Glutamatergic neuron (in vitro differentiated cells): ENCODE data around the gene HIPK4. TPM values are rescaled to one million over a fixed set of nuclear protein-coding genes. Genes with fewer than 3 reads are reported as not detected.

Experiments used
- DNase-seq: peaks from one replicate; pipeline ENCODE4 v3.0.0; 2022
- H3K27ac Mint-ChIP-seq: one replicate; pipeline ENCODE4 v1.8.0; 2020; ENCODE audit warnings: mild to moderate bottlenecking, mixed read lengths, inconsistent platforms; ENCODE audit not compliant: unreplicated experiment
- H3K27me3 Mint-ChIP-seq: one replicate; pipeline ENCODE4 v1.8.0; 2020; ENCODE audit warnings: mild to moderate bottlenecking, moderate library complexity, mixed read lengths, inconsistent platforms; ENCODE audit not compliant: unreplicated experiment
- H3K36me3 Mint-ChIP-seq: one replicate; pipeline ENCODE4 v1.8.0; 2020; ENCODE audit warnings: mild to moderate bottlenecking, mixed read lengths, inconsistent platforms; ENCODE audit not compliant: unreplicated experiment
- H3K4me1 Mint-ChIP-seq: one replicate; pipeline ENCODE4 v1.8.0; 2020; ENCODE audit warnings: mild to moderate bottlenecking, low read depth, mixed read lengths, inconsistent platforms; ENCODE audit not compliant: unreplicated experiment
- H3K4me3 Mint-ChIP-seq: one replicate; pipeline ENCODE4 v1.8.0; 2020; ENCODE audit warnings: mild to moderate bottlenecking, mixed read lengths, inconsistent platforms; ENCODE audit not compliant: unreplicated experiment
- H3K9me3 Mint-ChIP-seq: one replicate; pipeline ENCODE4 v1.8.0; 2020; ENCODE audit warnings: mild to moderate bottlenecking, moderate library complexity, mixed read lengths, inconsistent platforms; ENCODE audit not compliant: unreplicated experiment
- total RNA-seq: library from RNA; stranded (reverse); fragmentation: NEBNext Ultra II Directional; extraction: Animal tissue kit (Norgen Biotek cat#: 25700); gene quantifications from one replicate; pipeline ENCODE4 v1.2.1, GENCODE V29; 2021; ENCODE audit not compliant: unreplicated experiment
- TF ChIP-seq, protein P1 (sequence below): fragments of 200-600 bp; sonication (generic); IDR thresholded peaks from one replicate; pipeline ENCODE4 v1.5.0; 2021; ENCODE audit not compliant: partially characterized antibody, unreplicated experiment

Gene HIPK4
- total RNA-seq, 1 donor from 2014 or later: not detected

DNA sequence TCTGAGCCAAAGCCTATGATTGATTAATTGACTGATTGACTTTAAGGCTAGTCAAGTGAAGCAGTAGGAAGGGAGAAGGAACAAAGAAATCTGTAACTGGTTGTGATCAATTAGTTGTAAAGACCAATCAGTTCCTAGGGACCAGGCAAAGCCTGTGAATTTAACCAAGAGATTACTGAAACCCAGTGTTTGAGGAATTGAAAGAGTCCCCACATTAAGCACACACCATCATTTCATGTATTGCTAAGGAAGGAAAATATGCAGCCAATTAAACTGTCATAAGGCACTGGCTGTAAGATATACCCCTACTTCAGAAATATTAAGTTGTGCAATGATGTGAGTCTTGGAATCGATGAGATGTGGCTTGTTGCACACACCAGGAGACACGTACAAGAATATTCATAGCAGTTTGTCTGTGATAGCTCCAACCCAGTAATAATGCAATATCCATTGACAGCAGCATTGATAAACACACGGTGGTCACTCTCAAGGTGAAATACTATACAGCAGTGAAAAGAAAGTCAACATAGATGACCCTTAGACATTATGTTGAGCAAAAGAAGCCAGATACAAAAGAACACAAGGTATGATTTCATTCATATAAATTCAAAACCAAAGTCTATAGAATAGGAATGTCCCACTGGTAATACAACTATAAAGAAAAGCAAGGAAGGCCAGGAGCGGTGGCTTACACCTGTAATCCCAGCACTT lies 50.8 kb downstream of the HIPK4 start:
- H3K9me3 Mint-ChIP-seq: no peaks in the 10 kb centered on the region
- no peaks in the 10 kb centered on the region for H3K36me3 Mint-ChIP-seq
- no peak overlapping the region for H3K4me3 Mint-ChIP-seq
- peaks cover 6% of the 10 kb centered on the region for H3K4me1 Mint-ChIP-seq
- H3K27ac Mint-ChIP-seq: no peak overlapping the region
- TF ChIP-seq, protein P1, sequence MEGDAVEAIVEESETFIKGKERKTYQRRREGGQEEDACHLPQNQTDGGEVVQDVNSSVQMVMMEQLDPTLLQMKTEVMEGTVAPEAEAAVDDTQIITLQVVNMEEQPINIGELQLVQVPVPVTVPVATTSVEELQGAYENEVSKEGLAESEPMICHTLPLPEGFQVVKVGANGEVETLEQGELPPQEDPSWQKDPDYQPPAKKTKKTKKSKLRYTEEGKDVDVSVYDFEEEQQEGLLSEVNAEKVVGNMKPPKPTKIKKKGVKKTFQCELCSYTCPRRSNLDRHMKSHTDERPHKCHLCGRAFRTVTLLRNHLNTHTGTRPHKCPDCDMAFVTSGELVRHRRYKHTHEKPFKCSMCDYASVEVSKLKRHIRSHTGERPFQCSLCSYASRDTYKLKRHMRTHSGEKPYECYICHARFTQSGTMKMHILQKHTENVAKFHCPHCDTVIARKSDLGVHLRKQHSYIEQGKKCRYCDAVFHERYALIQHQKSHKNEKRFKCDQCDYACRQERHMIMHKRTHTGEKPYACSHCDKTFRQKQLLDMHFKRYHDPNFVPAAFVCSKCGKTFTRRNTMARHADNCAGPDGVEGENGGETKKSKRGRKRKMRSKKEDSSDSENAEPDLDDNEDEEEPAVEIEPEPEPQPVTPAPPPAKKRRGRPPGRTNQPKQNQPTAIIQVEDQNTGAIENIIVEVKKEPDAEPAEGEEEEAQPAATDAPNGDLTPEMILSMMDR: no peak
- peaks cover 2% of the 10 kb centered on the region for H3K27me3 Mint-ChIP-seq
- no peak for DNase-seq

DNA sequence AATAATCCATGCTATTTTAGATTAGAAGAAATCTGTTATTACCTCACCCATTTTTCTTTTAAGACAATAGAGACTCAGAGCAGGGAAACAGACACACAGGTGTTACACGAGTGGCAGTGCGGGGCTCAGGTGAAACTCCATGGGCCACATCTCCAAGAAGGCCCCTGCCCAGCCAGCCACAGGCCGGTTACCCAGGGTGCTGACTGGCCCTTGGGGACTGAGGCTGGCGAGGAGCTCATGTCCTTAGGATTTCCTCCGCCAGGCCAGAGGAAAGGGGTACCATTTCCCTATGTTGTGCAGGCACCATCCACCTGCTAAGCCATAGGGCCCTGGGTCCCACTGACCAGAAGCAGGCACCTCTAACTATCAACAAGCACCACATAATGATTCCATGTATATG lies 52.4 kb downstream of the HIPK4 start:
- H3K4me3 Mint-ChIP-seq: no peak overlapping the region
- H3K27ac Mint-ChIP-seq: no peak overlapping the region
- TF ChIP-seq, protein P1: no peak
- H3K9me3 Mint-ChIP-seq: no peaks in the 10 kb centered on the region
- no peak for DNase-seq
- H3K36me3 Mint-ChIP-seq: no peaks in the 10 kb centered on the region
- no peaks in the 10 kb centered on the region for H3K27me3 Mint-ChIP-seq
- peaks cover 6% of the 10 kb centered on the region for H3K4me1 Mint-ChIP-seq

- no peak overlapping the region for H3K4me3 Mint-ChIP-seq
- DNase-seq: no peak
- TF ChIP-seq, protein P1: no peak
- H3K4me1 Mint-ChIP-seq: peaks cover 4% of the 10 kb centered on the region
- H3K27me3 Mint-ChIP-seq: no peaks in the 10 kb centered on the region
- H3K36me3 Mint-ChIP-seq: no peaks in the 10 kb centered on the region
- no peaks in the 10 kb centered on the region for H3K9me3 Mint-ChIP-seq
- no peak overlapping the region for H3K27ac Mint-ChIP-seq
Observed at GRCh38 chr19:40337107-40337506, 52.9 kb downstream of the HIPK4 start.

DNA sequence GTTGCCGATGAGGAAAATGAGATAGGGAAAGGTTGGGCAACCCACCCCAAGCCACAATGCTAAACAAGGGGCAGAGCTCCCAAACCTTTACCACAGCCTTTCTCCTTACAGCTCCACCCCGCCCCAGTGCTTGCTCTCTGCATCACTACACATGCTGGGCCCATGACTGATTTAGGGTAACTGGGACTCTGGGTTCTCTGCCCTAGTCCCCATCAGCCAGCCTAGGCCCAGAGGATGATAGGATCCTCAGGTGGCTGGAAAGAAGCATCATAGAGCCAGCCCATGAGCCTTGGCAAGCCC lies 53.4 kb downstream of the HIPK4 start:
- no peaks in the 10 kb centered on the region for H3K27me3 Mint-ChIP-seq
- H3K4me1 Mint-ChIP-seq: peaks cover 2% of the 10 kb centered on the region
- H3K27ac Mint-ChIP-seq: no peak overlapping the region
- TF ChIP-seq, protein P1: no peak
- H3K36me3 Mint-ChIP-seq: no peaks in the 10 kb centered on the region
- no peak overlapping the region for H3K4me3 Mint-ChIP-seq
- no peaks in the 10 kb centered on the region for H3K9me3 Mint-ChIP-seq
- no peak for DNase-seq

- no peaks in the 10 kb centered on the region for H3K4me1 Mint-ChIP-seq
- no peaks in the 10 kb centered on the region for H3K27me3 Mint-ChIP-seq
- TF ChIP-seq, protein P1: no peak
- no peak overlapping the region for H3K4me3 Mint-ChIP-seq
- no peak for DNase-seq
- no peaks in the 10 kb centered on the region for H3K36me3 Mint-ChIP-seq
- no peaks in the 10 kb centered on the region for H3K9me3 Mint-ChIP-seq
- H3K27ac Mint-ChIP-seq: no peak overlapping the region
Observed at GRCh38 chr19:40335855-40336600, 54.0 kb downstream of the HIPK4 start.
